BE2C (cell line): ENCODE results near the gene DGKH.

Experiments
- DNase-seq: peaks from one replicate; pipeline ENCODE4 v3.0.0-alpha.2; 2020
- H3K27me3 ChIP-seq: fragments of 250-450 bp; sonication (Bioruptor Pico); 2 replicates; pipeline ENCODE4 v1.5.1; 2020; ENCODE audit warnings: mild to moderate bottlenecking
- H3K36me3 ChIP-seq: fragments of 250-450 bp; sonication (Bioruptor Pico); 2 replicates; pipeline ENCODE4 v1.5.1; 2020; ENCODE audit warnings: mild to moderate bottlenecking
- H3K4me1 ChIP-seq: fragments of 250-450 bp; sonication (Bioruptor Pico); 2 replicates; pipeline ENCODE4 v1.5.1; 2020
- H3K4me3 ChIP-seq: 2 replicates; pipeline ENCODE4 v1.5.1; 2011; ENCODE audit warnings: low read depth, low read length
- H3K9me3 ChIP-seq: fragments of 250-450 bp; sonication (Bioruptor Pico); 2 replicates; pipeline ENCODE4 v1.5.1; 2020
- CTCF ChIP-seq: IDR thresholded peaks from 2 replicates; pipeline ENCODE4 v1.5.1; 2012; ENCODE audit warnings: mild to moderate bottlenecking, low read depth, low read length

The DGKH gene

DNA sequence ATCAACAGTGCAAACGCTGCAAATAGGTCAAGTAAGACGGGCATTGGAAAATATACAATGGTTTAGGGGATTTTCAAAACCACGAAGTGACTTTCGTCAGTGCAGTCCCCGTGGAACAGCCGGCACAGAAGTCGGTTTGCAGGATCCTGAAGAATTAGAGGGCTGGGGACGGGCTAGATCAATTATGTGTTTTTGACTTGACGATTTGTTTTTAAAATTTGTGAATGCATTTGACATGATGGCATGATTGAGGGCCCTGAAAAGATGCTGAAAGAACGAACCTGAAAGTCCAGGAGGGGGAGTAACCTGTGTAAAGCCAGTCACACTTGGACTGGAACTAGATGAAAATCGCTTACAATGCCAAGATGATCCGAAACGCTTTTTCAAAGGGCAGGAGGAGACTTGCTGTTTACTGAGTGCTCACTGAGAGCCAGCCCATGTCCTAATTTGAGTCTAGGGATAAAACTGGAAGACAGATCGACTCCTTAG lies 8.9 kb upstream of the DGKH start:
- Histone ChIP-seq H3K4me3 (peak overlapping the region; percentile 82), H3K9me3 (no peaks in the 10 kb centered on the region), H3K27me3 (no peaks in the 10 kb centered on the region), H3K36me3 (no peaks in the 10 kb centered on the region), H3K4me1 (no peaks in the 10 kb centered on the region; the same call in 1 of the 2 replicates)
- no peak for DNase-seq
- TF ChIP-seq CTCF, result no peak

DNA sequence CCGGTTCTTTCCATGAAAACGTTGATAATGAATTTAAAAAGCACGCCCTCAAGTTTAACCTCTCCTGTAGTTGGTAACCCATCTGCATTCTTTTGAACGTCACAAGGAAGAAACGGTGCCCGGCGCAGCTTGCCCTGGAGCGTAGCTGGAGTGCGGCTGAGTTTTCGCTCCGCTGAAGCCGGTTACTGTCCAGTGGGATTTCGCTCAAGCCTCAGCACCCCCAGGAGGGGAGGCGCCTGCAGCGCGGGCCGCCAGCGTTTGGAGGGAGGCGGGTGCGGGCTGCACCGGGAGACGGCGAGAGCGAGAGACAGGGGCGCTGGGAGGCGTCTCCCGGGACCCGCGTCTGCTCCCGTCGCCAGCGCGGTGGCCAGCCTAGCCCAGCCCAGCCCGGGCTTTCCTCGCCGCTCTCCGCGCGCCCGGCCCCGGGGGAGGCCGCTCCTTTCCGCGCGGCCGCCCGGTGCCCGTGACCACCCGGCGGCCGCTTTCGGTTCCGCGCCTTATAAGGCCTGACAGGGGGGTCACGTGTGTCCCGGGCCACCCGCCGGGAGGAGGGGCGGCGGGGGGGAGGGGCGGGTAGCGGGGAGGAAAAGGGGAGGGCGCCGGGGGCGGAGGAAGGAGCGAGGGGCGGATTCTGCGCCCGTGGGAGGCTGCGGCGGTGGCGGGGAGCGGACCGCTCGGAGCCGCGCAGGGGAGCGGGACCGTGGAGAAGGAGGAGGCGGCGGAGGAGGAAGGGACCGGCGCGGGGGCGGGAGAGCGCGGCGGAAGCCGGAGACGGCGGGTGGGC lies 8.3 kb upstream of the DGKH start:
- no peaks in the 10 kb centered on the region for H3K27me3 ChIP-seq
- H3K9me3 ChIP-seq, result no peaks in the 10 kb centered on the region
- H3K36me3 ChIP-seq, result no peaks in the 10 kb centered on the region
- no peaks in the 10 kb centered on the region; the same call in 1 of the 2 replicates for H3K4me1 ChIP-seq
- peak; percentile 94 for DNase-seq
- no peak for TF ChIP-seq CTCF
- peak overlapping the region; percentile 82 for H3K4me3 ChIP-seq

DNA sequence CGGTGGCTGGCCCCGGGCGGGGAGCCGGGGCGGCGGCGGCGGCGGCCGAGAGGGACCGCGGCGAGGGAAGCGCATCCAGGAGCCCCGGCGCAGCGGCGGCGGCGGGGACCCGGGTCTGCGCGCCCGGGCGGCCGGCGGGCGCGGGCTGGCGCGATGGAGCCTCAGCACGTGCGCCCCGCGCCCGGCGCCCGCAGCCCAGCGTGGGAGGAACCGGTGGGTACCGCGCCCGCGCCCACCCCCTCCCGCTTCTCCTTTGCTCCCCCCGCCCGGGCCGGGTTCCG lies 7.8 kb upstream of the DGKH start:
- peak overlapping the region; percentile 82 for H3K4me3 ChIP-seq
- H3K27me3 ChIP-seq, result no peaks in the 10 kb centered on the region
- H3K4me1 ChIP-seq, result no peaks in the 10 kb centered on the region; the same call in 1 of the 2 replicates
- H3K9me3 ChIP-seq, result no peaks in the 10 kb centered on the region
- no peaks in the 10 kb centered on the region for H3K36me3 ChIP-seq
- no peak for TF ChIP-seq CTCF
- no peak for DNase-seq

DNA sequence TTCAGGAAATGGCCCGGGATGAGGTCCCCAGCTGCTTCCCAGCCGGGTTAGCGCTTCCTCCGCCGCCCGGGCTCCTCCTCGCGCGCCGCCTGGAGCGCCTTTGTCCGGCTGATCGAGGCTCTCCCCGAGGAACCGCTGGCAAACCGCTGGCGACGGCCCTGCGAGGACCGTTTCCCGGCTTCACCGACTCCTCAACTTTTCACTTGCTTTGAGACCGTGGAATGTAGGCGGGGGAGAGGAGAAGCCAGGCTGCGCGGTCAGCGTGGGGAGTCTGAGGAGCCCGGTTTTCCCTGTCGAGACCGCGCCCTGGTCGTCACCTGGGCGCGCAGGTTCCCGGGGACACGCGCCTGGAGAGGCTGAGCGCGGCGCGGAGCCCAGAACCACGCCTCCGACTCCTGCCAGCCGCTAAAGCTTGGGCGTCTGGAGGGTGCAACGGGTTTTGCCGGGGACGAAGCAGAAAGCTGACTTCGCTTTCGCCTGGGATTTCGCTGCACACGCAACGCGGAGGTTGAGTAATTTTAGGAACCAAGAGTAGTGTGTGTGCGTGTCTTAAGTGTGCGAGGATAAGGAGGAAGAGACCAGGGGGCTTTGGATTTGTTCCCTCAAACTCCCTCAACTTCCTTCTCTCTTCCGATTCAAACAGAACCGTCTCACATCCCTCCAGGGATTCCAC lies 7.3 kb upstream of the DGKH start:
- no peak for TF ChIP-seq CTCF
- no peaks in the 10 kb centered on the region; the same call in 1 of the 2 replicates for H3K4me1 ChIP-seq
- no peaks in the 10 kb centered on the region for H3K36me3 ChIP-seq
- H3K4me3 ChIP-seq, result peak overlapping the region; percentile 82
- no peaks in the 10 kb centered on the region for H3K27me3 ChIP-seq
- H3K9me3 ChIP-seq, result no peaks in the 10 kb centered on the region
- peak; percentile 58 for DNase-seq

DNA sequence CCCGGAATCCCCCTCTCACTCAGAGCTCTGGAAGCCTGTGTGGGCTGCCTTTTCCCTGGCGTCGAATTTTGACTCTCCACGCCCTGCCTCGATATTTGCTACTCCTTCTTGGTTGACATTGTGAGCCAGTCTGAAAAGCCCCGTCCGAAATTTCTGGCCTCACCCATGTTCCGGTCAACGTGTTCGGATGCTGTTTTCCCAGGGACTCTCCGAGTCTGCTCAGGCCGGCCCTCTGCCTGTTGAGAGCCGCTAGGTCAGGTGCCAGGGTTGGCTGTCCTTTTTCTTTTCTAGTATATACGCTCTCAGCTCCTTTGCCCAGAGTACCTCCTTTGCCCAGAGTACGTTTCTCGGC lies 6.8 kb upstream of the DGKH start:
- Histone ChIP-seq H3K9me3 (no peaks in the 10 kb centered on the region), H3K36me3 (no peaks in the 10 kb centered on the region), H3K4me1 (no peaks in the 10 kb centered on the region; the same call in 1 of the 2 replicates), H3K27me3 (no peaks in the 10 kb centered on the region), H3K4me3 (peak overlapping the region; percentile 82)
- DNase-seq, result peak; percentile 63
- TF ChIP-seq CTCF, result peak; percentile 54

GRCh38 chr13:42043676-42044075 lies 4.8 kb upstream of the DGKH start:
- Histone ChIP-seq H3K36me3 (no peaks in the 10 kb centered on the region), H3K27me3 (no peaks in the 10 kb centered on the region), H3K4me3 (no peak overlapping the region), H3K4me1 (no peaks in the 10 kb centered on the region), H3K9me3 (no peaks in the 10 kb centered on the region)
- TF ChIP-seq CTCF, result no peak
- DNase-seq, result no peak
